ENCODE results near the gene FBXO45. TPM values are rescaled to one million over a fixed set of nuclear protein-coding genes. Genes with fewer than 3 reads are reported as not detected.
A peak's percentile ranks its signal among the peaks of the same experiment; 100 is the strongest.

FBXO45 gene
- total RNA-seq, 1 donor from 2014 or later: 8.2 TPM

DNA sequence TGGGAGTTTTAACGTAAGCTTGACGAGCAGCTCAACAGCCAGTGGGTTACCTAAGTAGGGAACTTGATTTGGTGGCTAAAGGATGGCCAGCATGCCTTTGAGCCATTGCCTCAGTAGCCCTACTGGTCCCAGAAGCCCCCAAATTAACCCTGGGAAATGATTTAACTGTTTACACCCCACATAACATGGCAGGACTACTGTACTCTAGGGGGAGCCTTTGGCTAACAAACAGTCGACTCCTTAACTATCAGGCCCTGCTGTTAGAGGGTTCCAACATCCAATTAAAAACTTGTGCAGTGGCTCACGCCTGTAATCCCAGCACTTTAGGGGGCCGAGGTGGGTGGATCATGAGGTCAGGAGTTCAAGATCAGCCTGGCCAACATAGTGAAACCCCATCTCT lies 43.9 kb upstream of the FBXO45 start:
- TF ChIP-seq, protein P1, sequence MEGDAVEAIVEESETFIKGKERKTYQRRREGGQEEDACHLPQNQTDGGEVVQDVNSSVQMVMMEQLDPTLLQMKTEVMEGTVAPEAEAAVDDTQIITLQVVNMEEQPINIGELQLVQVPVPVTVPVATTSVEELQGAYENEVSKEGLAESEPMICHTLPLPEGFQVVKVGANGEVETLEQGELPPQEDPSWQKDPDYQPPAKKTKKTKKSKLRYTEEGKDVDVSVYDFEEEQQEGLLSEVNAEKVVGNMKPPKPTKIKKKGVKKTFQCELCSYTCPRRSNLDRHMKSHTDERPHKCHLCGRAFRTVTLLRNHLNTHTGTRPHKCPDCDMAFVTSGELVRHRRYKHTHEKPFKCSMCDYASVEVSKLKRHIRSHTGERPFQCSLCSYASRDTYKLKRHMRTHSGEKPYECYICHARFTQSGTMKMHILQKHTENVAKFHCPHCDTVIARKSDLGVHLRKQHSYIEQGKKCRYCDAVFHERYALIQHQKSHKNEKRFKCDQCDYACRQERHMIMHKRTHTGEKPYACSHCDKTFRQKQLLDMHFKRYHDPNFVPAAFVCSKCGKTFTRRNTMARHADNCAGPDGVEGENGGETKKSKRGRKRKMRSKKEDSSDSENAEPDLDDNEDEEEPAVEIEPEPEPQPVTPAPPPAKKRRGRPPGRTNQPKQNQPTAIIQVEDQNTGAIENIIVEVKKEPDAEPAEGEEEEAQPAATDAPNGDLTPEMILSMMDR (IDR thresholded peaks at IDR 0.05): no peak
- no peaks in the 10 kb centered on the region for H3K36me3 ChIP-seq
- intact Hi-C loops (cut with DNase I): no loop called here
- no peak for DNase-seq
- no peak for ATAC-seq
- H3K4me1 ChIP-seq: no peaks in the 10 kb centered on the region
- H3K9me3 ChIP-seq: peaks cover 16% of the 10 kb centered on the region
- H3K4me3 ChIP-seq: no peak overlapping the region
- no peaks in the 10 kb centered on the region for H3K27me3 ChIP-seq
- no peak overlapping the region for H3K27ac ChIP-seq

DNA sequence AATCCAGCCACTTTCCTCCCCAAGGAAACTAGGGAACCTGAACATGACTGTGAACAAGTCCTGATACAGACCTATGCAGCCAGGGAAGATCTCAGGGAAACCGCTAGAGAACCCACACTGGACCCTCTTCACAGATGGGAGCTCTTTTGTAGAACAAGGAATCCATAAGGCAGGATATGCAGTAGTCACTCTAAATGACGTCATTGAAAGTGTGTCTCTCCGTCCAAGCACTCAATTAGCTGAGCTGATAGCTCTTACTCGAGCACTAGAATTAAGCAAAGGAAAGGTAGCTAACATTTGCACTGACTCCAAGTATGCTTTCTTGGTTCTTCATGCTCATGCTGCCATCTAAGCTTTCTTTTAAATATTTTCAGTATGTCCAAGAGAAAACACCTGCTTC lies 43.3 kb upstream of the FBXO45 start:
- no peak for ATAC-seq
- intact Hi-C loops (cut with DNase I): no loop called here
- no peaks in the 10 kb centered on the region for H3K27me3 ChIP-seq
- peaks cover 9% of the 10 kb centered on the region for H3K9me3 ChIP-seq
- no peak overlapping the region for H3K27ac ChIP-seq
- DNase-seq: no peak
- no peak overlapping the region for H3K4me3 ChIP-seq
- H3K36me3 ChIP-seq: no peaks in the 10 kb centered on the region
- TF ChIP-seq, protein P1 (IDR thresholded peaks at IDR 0.05): no peak
- no peaks in the 10 kb centered on the region for H3K4me1 ChIP-seq

DNA sequence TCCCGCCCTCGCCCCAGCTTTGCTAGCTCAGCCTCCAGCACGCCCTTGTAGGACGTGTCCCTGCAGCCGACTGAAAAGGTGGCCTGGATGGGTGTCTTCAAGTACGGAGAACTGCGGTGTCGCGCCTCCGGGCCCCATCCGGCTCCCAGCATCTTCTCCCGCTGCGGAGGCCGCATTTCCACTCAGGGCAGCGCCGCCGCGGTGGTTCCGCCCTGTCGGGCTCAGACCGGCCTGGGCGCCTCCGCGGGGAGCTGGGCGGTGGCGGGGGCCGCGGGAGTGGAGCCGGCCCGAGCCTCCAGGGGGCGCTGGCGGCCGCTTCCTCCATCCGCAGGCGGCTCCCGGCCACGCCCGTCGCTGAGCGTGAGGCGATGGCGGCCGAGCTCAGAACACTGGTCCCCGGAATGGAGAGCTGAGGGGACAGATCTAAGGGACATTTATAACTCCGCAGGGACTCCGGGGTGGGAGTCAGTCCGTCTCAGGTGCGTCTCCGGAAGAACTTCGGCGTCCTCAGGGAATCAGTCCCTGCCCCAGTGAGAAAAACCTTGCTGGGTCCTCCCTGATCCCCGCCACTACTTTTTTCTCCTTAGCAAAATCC lies 39.7 kb upstream of the FBXO45 start:
- DNase-seq: peak; percentile 89
- TF ChIP-seq, protein P1 (IDR thresholded peaks at IDR 0.05): peak; percentile 71
- ATAC-seq: peak; percentile 100
- Histone ChIP-seq H3K36me3 (no peaks in the 10 kb centered on the region), H3K4me3 (peak overlapping the region; percentile 42), H3K27ac (no peak overlapping the region), H3K4me1 (no peaks in the 10 kb centered on the region), H3K9me3 (no peaks in the 10 kb centered on the region), H3K27me3 (no peaks in the 10 kb centered on the region)
- intact Hi-C loops (cut with DNase I): no loop called here

DNA sequence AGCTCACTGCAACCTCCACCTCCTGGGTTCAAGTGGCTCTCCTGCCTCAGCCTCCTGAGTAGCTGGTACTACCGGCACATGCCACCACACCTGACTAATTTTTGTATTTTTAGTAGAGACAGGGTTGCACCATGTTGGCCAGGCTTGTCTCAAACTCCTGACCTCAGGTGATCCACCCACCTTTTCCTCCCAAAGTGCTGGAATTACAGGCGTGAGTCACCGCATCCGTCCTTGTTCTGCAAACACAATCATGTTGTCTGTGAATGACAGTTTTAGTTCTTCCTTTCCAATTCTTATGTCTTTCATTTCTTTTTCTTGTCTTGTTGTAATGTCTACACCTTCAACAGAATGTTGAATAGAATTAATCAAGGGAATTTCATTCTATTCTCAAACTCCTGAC lies 37.0 kb upstream of the FBXO45 start:
- TF ChIP-seq, protein P1 (IDR thresholded peaks at IDR 0.05): no peak
- ATAC-seq: no peak
- Histone ChIP-seq H3K9me3 (no peaks in the 10 kb centered on the region), H3K4me3 (no peak overlapping the region), H3K27me3 (no peaks in the 10 kb centered on the region), H3K4me1 (no peaks in the 10 kb centered on the region), H3K36me3 (no peaks in the 10 kb centered on the region), H3K27ac (no peak overlapping the region)
- DNase-seq: no peak
- intact Hi-C loops (cut with DNase I): no loop called here

DNA sequence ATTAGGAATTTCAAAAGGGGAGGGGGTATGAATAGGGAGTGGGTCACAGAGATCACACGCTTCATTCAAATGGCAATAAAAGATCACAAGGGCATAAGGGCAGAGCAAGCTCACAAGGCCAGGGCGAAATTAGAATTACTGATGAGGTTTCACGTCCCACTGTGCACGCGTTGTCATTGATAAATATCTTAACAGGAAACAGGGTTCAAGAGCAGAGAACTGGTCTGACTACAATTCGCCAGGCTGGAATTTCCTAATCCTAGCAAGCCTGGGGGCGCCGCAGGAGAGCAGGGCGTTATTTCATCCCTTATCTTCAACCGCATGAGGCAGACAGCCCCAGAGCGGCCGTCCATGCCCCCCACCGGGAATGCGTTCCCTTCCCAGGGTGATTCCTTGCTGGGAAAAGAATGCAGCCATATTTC lies 35.2 kb upstream of the FBXO45 start:
- intact Hi-C loops (cut with DNase I): no loop called here
- no peak for DNase-seq
- H3K27me3 ChIP-seq: no peaks in the 10 kb centered on the region
- TF ChIP-seq, protein P1 (IDR thresholded peaks at IDR 0.05): no peak
- H3K27ac ChIP-seq: no peak overlapping the region
- ATAC-seq: no peak
- no peaks in the 10 kb centered on the region for H3K4me1 ChIP-seq
- H3K4me3 ChIP-seq: no peak overlapping the region
- H3K36me3 ChIP-seq: no peaks in the 10 kb centered on the region
- H3K9me3 ChIP-seq: no peaks in the 10 kb centered on the region
